Activated gamma-delta T cell treated with anti-CD3 and anti-CD28 coated beads, Interleukin-2, amount 50 U/mL, for 16 hours (primary cell): ENCODE results near the gene CSGALNACT2.

ENCODE experiments used
- DNase-seq: peaks from one replicate; pipeline ENCODE4 v3.0.0-alpha.2; 2020; ENCODE audit warnings: low read depth

Gene CSGALNACT2

DNA sequence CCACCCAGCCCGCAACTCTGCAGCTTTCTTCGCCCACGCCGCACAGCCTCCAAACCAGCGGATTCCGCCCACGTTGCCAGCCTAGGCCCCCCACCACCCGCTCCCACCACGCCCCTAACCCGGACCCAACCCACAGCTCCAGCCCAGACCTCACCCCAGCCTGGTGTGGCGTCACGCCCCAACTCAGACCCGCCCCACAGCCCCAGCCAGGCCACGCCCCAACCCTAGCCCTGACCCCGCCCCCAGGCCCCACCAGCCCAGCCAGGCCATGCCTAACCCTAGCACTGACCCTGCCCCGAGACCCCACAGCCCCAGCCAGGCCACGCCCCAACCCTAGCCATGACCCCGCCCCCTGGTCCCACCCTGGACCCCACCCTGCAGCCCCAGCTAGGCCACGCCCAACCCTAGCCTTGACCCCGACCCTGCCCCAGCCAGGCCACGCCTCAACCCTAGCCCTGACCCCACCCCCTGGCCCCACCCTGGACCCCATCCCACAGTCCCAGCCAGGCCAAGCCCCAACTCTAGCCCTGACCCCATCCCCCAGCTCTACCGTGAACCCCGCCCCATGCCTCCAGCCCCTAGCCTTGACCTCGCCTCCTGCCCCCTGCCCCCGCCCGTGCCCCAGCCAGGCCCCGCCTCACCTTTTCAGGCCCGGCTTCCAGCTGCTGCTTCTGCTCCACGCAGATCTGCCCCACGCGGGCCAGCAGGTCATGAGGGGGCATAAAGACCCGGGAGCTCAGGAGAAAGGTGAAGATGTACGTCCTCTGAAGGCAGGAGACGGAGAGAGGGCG, 64.6 kb downstream of the CSGALNACT2 start:
- no peak for DNase-seq

DNA sequence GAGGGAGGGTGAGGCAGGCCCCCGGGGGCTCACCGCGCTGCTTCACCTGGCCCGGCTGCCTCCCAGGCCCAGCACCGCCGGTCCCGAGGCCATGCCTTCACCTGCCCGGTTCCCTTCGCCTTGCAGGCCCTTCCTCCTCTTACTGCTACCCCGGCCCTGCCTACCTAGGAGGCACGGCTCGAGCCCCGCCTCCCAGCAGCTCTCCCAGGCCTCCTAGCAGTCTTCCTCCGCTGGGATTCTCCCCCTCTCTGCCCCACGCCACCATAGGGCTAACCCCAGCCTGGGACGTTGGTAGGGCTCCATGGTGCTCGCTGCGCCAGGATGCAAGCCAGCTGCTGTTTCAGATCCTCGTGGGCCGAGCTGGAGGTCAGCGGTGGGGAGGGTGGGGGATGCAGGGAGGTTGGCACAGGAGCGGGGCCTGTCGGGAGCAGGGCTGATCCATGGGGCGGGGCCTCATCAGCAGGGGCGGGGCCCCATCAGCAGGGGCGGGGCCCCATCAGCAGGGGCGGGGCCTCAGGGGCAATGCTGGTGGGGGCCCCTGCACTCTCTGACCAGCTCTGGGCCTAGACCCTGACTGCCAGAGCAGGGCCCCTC, 65.3 kb downstream of the CSGALNACT2 start:
- DNase-seq = no peak

DNA sequence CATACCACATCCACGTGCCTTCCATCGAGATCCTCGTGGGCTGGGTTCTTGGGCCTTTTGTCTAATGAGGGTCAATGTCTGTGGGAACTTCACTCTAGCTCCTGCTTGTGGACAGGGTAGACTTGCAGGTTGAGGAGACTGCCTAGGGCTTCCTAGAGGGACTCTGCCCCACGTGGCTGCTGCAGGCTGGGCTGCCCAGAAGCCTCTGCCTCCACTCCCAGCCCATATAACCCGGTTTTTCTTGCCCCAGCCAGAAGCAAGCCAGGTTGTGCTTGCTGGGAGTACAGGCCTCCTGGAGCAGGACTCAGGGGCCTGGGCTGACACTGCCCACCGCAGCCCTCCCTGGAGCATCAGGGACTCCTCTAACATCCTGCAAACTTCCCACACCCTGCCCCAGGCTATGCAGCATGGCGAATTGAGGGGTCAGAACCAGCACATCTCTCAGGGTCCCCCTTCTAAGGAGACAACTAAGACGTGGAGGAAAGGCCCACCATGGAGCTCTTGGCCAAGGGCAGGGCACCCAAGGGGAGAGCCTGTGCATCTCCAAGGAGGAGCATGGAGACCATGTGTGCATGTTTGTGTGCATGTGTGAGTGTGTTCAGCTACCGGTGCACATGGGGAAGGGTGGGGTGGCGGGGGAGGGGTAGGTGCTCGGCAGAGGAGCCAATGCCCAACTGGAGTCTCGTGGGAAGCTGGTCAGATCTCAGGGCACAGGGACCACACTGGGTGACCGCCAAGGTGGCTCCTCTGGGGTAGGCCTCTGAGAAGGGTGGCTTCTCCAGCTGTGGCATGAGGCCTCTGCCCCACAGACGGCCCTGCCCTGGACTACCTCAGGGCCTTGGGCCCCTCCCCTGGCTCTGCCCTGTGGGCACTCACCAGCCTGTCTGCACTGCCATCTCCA, 66.0 kb downstream of the CSGALNACT2 start:
- no peak for DNase-seq

DNA sequence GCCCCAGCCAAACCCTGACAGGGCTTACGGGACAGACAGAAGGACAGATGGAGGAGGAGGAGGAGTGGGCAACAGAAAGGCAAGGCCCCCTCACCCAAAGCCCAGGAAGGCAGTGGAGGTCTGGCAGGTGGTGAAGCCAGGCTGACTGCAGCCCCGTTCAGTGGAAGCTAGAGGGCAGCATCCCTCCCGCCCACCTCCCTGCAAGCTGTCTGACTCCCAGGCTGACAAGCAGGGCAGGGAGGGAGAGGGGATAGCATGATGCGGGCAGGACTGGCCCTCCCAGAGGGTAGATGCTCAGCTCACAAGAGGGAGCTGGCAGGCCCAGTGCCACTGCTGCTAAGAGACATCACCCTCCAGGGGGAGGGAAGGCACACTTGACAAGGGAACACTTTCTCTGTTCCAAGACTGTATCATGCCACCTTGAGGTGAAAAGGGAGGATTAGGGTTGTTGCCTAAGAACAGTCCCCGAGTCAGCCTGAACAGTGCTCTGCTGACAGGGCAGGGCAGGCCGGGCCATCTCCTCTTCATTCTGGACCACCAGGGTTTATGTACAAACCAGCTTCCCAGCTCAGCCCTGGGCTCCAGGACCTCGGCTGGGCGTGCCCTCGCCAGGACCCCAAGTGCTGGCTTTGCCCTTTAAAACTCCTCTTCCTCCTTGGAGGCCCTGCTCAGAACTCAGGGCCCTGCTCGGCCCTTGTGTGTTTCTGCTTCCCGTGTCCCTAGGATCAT, 66.9 kb downstream of the CSGALNACT2 start:
- DNase-seq = peak; percentile 29

DNA sequence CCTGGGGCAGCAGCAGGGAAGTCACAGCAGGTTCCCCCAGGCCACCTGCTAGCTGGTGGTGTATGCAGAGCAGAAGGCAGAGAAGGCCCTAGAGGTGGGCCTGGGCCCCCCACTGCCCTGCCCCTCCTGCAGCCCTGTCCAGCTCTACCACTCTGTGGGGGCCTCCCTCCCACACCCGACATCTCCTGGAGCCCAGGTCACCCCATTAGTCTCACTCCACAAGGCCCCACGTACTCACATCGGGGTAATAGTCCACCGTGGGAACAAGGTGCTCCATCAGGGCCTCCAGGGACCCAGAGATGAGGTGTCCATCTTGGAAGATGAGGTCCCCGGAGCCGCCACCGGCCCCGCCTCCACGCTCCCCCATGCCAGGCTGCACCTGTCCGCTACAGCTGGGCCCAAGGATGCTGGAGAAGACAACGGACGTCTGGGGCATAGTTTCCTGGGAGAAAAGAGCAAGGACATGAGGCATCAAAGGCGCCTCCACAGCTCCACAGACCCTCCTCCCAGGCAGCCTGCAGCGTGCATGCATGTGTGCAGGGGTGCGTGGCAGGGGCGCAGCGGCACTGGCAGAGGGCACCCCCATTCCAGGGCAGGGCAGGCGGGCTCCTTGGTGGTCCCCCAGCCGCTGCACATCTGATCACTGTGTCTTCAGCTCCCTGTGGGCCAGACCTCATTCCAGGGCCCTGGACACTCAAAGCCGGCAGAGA, 67.6 kb downstream of the CSGALNACT2 start:
- no peak for DNase-seq

DNA sequence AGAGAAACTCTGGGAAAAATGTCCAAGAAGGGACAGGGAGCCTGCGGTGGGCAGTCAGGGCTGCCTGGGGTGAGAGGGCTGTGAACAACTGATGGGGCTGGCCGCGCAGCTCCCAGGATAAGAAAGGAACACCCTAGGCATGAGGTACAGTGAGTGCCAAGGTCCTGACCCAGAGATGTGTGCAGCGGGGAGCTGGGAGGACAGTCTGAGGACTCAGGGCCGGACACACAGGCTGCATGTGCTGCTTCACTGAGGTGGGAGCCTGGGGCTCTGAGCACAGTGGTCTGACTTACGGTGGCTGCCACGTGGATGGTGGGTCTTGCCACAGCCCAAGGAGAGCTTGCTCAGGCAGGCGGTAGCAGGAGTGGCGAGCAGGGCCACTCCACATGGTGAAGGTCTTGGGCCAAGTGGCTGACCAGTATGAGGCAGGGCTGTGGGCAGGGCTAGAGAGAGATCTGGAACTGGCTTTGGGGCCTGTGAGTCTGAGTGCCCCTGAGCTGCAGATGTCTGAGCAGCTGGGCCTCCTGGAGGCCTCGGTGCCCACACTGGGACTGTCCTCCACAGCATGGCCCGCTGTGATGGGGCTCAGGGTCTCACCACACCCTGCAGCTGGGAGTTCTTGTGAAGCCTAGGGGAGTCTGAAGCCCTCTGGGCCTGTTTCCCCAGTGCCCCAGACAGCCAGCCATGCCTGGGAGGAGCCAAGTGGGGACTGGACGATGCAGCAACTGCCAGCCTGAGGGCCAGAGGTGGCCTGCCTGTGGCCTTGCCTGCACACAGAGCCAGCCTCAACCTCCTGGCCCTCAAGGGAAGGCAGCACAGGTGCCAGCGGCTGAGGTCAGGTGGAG, 68.4 kb downstream of the CSGALNACT2 start:
- DNase-seq = no peak

DNA sequence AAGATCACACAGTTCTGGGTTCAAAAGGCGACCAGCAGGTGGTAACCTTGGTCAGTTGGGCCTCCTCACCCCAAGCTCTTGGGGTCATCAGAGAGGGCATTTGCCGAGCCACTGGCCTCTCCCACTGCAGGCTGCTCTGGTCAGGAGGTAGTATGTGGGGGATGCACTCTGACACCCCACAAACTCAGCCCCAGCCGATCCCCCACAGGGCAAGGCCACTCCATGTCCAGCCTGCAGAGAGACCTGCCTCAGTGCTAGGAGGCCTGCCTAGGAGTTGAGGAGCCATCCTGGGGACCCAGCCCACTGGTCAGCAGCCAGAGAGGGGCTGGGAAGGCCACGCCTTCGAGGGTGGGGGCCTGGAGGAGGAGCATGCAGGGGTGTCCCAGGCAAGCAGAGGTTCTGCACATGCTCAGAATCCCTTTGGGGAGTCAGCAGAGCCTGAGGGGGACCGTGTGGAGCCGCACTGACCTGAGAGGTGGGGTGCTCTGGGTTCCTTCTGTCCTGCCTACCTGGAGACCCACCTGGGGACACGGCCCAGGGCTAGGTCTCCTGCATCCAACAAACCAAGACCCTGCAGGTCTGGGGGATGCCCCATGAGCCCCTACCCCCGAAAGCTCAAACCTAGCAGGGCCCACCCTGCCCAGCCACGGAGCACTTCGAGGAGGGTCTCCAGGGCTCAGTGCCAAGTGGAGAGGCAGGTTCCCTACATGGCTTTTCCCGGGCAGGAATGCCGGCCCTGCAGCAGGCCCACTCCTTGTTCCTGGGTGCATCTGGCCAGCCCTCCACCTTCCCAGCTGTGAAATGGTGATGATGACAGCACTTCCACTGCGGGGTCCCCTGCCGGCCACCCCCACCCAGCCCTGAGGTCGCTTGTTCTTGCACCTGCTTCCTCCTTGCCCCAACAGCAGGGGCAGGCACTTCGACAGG, 70.2 kb downstream of the CSGALNACT2 start:
- no peak for DNase-seq

DNA sequence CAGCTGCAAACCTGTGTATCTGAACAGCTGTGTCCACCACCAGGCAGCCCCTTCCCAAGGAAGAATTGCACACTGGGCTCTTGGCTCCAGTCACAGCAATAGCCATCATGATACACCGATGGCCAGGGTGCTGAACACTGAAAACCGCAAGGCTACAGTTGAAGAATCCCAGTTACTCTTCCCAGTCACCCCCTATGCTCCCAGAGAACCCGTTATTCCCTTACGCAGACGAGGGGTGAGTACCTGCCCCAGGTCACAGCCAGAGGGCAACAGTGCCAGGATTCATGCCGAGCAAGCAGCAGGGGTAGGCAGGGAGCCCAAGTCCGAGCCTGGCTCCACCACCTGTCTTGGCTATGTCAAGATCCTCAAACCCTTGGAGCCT, 70.8 kb downstream of the CSGALNACT2 start:
- DNase-seq = no peak

DNA sequence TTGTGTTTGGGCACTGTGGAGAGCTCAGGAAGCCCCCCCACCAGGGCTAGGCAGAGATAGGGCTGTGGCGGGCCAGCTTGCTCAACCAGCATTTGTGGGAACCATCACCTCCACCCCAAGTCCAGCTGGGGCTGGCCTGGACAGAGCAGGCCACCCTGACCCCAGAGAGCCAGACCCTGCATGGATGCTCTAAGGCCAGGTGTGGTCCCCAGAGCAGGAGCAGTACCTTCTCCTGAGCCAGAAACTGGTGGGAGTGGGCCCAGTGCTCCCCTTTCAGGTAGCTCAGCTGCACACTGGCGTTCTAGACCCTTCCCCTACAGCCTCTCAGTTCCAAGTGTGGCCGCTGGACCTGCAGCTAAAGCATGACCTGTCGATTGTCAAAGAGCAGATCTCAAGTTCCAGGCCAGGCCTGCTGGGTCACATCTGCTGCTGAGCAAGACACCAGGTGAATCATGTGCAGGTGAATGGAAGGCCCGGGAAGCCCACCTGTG, 71.5 kb downstream of the CSGALNACT2 start:
- DNase-seq = no peak

DNA sequence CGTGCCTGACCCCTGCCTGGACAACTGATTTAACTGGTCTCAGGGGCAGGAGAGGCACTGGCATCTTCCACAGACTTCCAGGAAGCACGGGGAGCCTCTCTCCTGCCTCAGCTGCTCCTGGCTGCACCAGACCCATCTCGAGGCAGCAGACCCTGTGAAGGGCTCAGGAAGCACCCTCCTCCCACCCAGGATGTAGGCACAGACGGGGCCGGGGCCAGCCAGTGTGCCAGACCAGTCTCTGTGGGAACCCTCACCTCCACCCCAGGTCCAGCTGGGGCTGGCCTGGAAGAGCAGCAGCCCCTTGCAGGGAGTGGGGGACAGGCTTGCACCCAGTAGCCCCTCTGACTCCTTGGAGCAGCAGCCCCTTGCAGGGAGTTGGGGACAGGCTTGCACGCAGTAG, 72.3 kb downstream of the CSGALNACT2 start:
- no peak for DNase-seq

DNA sequence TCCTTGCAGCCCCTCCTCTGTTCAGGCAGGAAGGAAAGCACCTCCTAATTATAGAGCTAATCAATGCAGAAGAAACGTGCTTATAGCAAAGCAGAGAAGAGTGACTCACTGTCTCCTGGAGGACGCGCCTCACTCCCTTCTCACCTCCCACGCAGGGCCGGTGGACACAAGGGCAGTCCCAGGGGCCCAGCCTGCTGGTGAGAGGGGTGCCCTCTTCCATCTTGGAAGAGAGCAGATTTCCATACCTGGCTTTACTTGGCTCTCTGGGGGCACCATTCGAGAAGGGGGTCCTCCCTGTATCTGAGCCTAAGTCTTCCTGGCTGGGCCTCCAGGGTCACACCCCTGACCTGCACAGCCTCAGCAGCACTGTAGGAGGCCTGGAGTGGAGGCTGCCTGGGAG, 72.8 kb downstream of the CSGALNACT2 start:
- DNase-seq = no peak

DNA sequence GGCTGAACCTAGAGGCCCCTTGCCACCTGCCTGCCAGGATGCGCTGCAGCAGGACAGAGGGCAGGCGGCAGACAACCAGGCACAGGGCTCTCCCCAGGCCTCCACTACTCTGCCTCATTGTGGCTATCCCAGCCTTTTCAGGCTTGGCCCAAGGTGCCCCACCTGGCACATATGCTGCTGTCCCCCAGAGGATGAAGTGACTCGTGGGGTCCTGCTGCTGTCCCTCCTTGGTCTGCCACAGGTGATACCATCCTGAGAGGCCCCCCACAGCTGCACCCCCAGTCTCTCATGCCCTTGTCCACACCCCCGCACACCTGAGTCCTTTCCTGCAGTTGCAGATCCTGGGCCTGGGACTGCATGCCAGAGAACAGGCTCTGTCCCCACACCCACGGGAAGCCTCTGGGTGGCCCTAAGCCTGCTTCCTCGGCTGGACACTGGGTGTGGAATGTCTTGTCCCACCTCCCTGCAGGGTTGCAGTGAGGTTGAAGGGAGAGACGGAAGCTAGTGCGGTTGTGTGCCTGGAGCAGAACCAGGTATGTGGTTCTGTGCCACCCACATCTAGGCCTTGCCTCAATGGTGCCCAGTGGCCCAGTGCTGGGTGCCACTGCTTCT, 73.3 kb downstream of the CSGALNACT2 start:
- no peak for DNase-seq

DNA sequence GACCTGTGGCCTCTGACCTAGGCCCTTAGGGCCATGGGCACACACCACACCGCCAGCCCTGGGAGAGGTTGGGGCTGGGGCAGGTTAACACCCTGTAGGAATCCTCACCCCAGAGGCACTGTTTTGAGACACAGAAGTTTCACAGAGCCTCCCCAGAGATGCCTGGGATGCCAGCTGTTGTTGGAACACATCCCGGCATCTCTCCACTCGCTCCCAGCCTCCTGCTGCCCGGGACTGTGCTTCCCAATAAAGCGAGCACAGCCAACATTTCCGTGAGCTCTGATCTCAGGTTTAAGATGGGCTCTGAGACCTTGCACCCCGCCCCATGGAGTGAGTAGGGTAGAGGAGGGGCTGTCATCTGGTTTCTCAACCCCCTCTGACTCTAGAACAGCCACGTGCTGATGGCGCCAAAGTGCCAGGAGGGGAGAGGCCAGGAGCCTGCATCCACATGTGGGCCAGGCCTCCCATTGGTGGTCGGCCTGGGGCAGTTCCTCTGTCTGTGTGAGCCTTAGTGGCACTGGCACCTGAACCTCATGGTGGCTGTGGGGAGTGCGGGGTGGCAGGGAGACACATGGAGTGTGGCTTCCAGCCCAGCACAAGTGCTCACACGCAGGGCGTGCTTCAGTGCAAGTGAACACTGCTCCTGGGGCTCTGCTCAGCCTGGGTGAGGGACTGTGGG, 73.9 kb downstream of the CSGALNACT2 start:
- no peak for DNase-seq

DNA sequence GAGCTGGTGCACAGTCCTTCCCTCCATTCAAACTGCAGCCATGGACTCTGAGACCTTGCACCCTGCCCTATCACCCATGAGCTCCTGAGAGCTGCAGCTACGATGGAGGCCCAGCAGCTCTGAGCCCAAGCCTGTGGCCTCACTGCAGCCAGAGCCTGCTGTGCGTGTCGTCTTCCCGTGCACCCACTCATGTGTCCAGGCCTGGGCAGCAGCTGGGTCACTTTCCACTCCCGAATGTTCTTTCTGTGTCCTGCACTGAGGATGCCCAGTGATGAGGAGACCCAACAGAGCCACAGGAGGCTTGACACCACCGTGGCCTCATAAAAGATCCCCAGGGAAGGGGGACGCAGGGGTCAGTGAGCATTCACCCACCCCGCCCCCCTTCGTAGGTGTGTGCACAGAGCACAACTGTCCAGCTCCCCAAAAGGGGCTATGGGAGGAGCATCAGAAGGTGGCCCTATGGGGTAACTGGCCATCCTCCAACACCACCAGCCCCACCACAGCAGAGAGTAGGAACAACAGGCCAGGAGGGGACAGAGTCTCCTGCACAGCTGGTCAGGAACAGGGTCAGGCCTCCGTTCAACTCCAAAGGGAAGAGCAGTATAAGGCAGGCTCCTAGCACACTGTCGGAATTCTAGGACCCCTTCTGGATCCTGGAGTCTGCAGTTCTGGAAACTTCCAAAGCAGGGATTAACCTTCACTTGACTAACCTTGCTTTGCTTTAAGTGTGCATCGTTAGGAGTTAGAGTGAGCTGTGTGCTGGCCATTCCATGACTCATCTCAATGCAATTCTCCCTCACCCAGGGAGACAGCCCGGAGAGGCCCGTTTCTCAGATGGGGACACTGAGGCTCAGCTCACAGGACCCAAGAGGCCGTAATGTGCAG, 76.1 kb downstream of the CSGALNACT2 start:
- DNase-seq = no peak

DNA sequence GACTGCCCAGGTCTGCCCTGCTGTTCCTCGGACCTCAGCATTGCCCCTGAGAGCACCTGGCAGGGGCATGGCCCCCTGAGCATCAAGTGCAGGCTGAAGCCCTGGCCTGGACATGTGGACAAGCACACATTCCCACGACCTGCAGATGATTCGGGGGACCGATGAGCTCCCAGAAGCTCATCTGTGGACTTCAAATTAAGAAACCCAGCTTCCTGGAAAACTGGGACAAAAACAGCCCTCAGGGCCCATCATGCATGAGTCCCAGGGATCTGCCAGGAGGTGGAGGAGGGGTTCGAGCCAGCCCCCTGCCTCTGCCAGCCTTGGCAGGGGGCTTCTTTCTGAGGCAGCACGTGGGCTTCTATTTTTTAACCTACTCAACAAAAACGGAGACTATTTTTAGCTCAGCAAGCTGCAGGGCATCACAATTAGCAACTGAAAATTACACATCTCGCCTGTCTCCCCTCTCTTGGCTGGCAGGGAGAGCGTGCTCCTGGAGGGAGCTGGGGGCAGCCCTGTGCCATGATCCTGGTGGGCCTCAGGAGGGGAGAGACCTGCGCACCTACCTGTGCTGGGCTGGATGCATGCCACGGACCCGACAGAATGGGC, 76.8 kb downstream of the CSGALNACT2 start:
- DNase-seq = no peak

DNA sequence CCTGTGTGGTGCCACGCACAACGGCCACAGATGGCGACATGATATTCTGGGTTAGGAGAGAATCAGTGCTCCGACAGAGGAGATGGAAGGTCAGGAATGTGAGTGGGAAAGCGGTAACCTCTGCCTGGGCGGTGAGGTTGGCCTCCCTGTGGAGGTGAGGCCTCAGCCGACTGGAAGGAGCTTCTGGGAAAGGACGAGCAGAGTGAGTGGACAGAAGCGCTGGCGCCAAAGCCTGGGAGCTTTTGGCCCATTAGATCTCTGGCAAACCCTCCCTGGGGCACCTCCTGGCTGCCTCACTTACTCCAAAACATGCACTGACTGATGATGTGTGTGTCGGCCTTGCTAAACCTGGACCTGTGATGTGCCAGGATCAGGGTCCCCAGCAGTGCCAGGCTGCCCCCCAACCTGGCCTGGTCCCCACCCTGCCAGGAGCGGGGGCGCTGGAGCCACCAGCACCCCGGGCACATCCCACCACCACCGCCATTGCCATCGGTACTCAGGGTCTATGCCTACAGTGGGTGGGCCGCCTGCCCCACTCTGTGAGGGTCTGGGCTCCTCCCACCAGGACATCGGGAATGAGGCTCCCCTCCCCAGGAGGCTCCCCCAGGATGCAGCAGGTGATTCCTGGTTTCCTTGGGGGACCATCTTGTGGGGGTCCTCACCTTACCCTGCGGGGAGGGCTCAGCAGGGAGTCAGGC, 77.7 kb downstream of the CSGALNACT2 start:
- no peak for DNase-seq
